H1 (cell line): ENCODE results near the gene TYRO3. TPM values are rescaled to one million over a fixed set of nuclear protein-coding genes. Genes with fewer than 3 reads are reported as not detected.

Source experiments
- CTCF ChIA-PET: fragments of 300-600 bp; sonication (Branson Sonifier 250); formaldehyde crosslinking; loops from one replicate; lab custom pipeline; 2021; ENCODE audit not compliant: partially characterized antibody; lab: Charles Lee
- POLR2A ChIA-PET: fragments of 300-600 bp; sonication (Branson Sonifier 250); formaldehyde crosslinking; loops from one replicate; lab custom pipeline; 2021; ENCODE audit warnings: inconsistent platforms; ENCODE audit not compliant: partially characterized antibody; lab: Charles Lee
- DNase-seq, 2 experiments: peaks; one replicate each; pipeline versions ENCODE4 v3.0.0 to v3.0.0-alpha.2; 2010 to 2022; ENCODE audit warnings: low spot score in 2 of 2, low read depth in 1 of 2, mixed read lengths in 1 of 2
- FAIRE-seq: peaks from 2 replicates; lab custom pipeline; 2011; peaks lifted over from hg19 to GRCh38; lab: Jason Lieb, UNC
- H2AFZ ChIP-seq: 2 replicates; pipeline ENCODE4 v1.8.1; 2012; ENCODE audit warnings: low read length, inconsistent platforms
- H2AK5ac ChIP-seq: 2 replicates; pipeline ENCODE4 v1.6.1; 2013; ENCODE audit warnings: low read depth, low read length
- H2BK120ac ChIP-seq: replicated peaks from 2 replicates; pipeline ENCODE3; 2013; ENCODE audit warnings: low read depth, low read length, inconsistent platforms
- H2BK12ac ChIP-seq: 2 replicates; pipeline ENCODE4 v1.6.1; 2013; ENCODE audit warnings: low read depth, low read length
- H2BK15ac ChIP-seq: 2 replicates; pipeline ENCODE4 v1.6.1; 2013; ENCODE audit warnings: low read length
- H2BK20ac ChIP-seq: 2 replicates; pipeline ENCODE4 v1.6.1; 2013; ENCODE audit warnings: low read length
- H2BK5ac ChIP-seq: 2 replicates; pipeline ENCODE4 v1.6.1; 2013; ENCODE audit warnings: low read depth, low read length
- H3K14ac ChIP-seq: 2 replicates; pipeline ENCODE4 v1.6.1; 2013; ENCODE audit warnings: inconsistent platforms; ENCODE audit not compliant: insufficient read length
- H3K18ac ChIP-seq: 2 replicates; pipeline ENCODE4 v1.6.1; 2013; ENCODE audit warnings: low read length; ENCODE audit errors: extremely low read depth
- H3K23ac ChIP-seq: 2 replicates; pipeline ENCODE4 v1.6.1; 2013; ENCODE audit warnings: inconsistent platforms; ENCODE audit not compliant: insufficient read length
- H3K23me2 ChIP-seq: 2 replicates; pipeline ENCODE4 v1.6.1; 2013; ENCODE audit warnings: low read depth, low read length
- H3K27ac ChIP-seq: 2 replicates; pipeline ENCODE4 v1.6.1; 2011; ENCODE audit warnings: low read depth, low read length, inconsistent platforms
- H3K27me3 ChIP-seq, 4 experiments: replicated peaks in 1 of 4; 1 replicate in 1 of 4; 2 replicates in 3 of 4; pipeline versions ENCODE4 v1.6.1 to v1.8.1; 2011 to 2013; ENCODE audit warnings: low read length in 3 of 4, mild to moderate bottlenecking in 3 of 4, inconsistent platforms in 2 of 4, mixed read lengths in 2 of 4, moderate library complexity in 1 of 4; ENCODE audit not compliant: control insufficient read depth in 3 of 4, insufficient read depth in 3 of 4; ENCODE audit errors: extremely low read depth in 1 of 4
- H3K36me3 ChIP-seq, 4 experiments: 2 replicates each; pipeline versions ENCODE4 v1.6.1 to v1.8.1; 2011 to 2013; ENCODE audit warnings: mild to moderate bottlenecking in 4 of 4, low read length in 3 of 4, moderate library complexity in 2 of 4, control low read depth in 1 of 4, inconsistent platforms in 1 of 4; ENCODE audit not compliant: insufficient read depth in 4 of 4, control insufficient read depth in 2 of 4
- H3K4ac ChIP-seq: replicated peaks from 2 replicates; pipeline ENCODE3; 2013; ENCODE audit warnings: low read length, low read depth, mixed read lengths, inconsistent platforms; ENCODE audit not compliant: insufficient read length
- H3K4me1 ChIP-seq, 4 experiments: replicated peaks in 1 of 4; 1 replicate in 1 of 4; 2 replicates in 3 of 4; pipeline versions ENCODE4 v1.6.1 to v1.8.1; 2011 to 2013; ENCODE audit warnings: low read length in 3 of 4, inconsistent platforms in 2 of 4, mixed read lengths in 1 of 4; ENCODE audit not compliant: insufficient read depth in 4 of 4, control insufficient read depth in 3 of 4
- H3K4me2 ChIP-seq, 2 experiments: 2 replicates each; pipeline versions ENCODE4 v1.6.1 to v1.8.1; 2011 to 2013; ENCODE audit warnings: low read depth in 2 of 2, low read length in 2 of 2, control low read depth in 1 of 2, inconsistent platforms in 1 of 2, mild to moderate bottlenecking in 1 of 2; ENCODE audit not compliant: insufficient read depth in 1 of 2
- H3K4me3 ChIP-seq, 4 experiments: fragments of 200-600, 300-600 bp in 1 of 4; sonication (generic), shearing (Covaris generic), sonication (Bioruptor Twin) in 1 of 4; 2 replicates each; pipeline versions ENCODE4 v1.5.1 to v1.8.1; 2011 to 2016; ENCODE audit warnings: low read length in 4 of 4, low read depth in 3 of 4, control low read depth in 2 of 4, inconsistent platforms in 2 of 4, mild to moderate bottlenecking in 2 of 4, mixed read lengths in 1 of 4, moderate library complexity in 1 of 4; ENCODE audit not compliant: insufficient read depth in 2 of 4; ENCODE audit errors: extremely low read depth in 1 of 4
- H3K56ac ChIP-seq: replicated peaks from 2 replicates; pipeline ENCODE3; 2013; ENCODE audit warnings: low read depth, mild to moderate bottlenecking, mixed read lengths, low read length, inconsistent platforms; ENCODE audit not compliant: insufficient read length
- H3K79me1 ChIP-seq: 2 replicates; pipeline ENCODE4 v1.6.1; 2013; ENCODE audit warnings: low read depth, low read length, control low read depth
- H3K79me2 ChIP-seq, 2 experiments: 2 replicates each; pipeline versions ENCODE4 v1.6.1 to v1.8.1; 2012 to 2013; ENCODE audit warnings: low read length in 2 of 2, mild to moderate bottlenecking in 2 of 2, inconsistent platforms in 1 of 2; ENCODE audit not compliant: insufficient read depth in 2 of 2, control insufficient read depth in 1 of 2
- H3K9ac ChIP-seq, 4 experiments: replicated peaks in 1 of 4; 1 replicate in 1 of 4; 2 replicates in 3 of 4; pipeline versions ENCODE4 v1.6.1 to v1.8.1; 2011 to 2013; ENCODE audit warnings: low read depth in 3 of 4, low read length in 3 of 4, control low read depth in 2 of 4, mild to moderate bottlenecking in 2 of 4, moderate library complexity in 2 of 4, inconsistent platforms in 1 of 4; ENCODE audit errors: extremely low read depth in 1 of 4
- H3K9me3 ChIP-seq, 2 experiments: 2 replicates each; pipeline versions ENCODE4 v1.6.1 to v1.8.1; 2012 to 2013; ENCODE audit warnings: mild to moderate bottlenecking in 2 of 2, moderate library complexity in 2 of 2, control low read depth in 1 of 2, inconsistent platforms in 1 of 2, low read depth in 1 of 2, low read length in 1 of 2, mixed read lengths in 1 of 2; ENCODE audit not compliant: insufficient read depth in 2 of 2
- H4K20me1 ChIP-seq, 2 experiments: replicated peaks in 1 of 2; 2 replicates each; pipeline versions ENCODE3 to v1.8.1; 2011 to 2013; ENCODE audit warnings: inconsistent platforms in 2 of 2, low read length in 2 of 2, mild to moderate bottlenecking in 1 of 2; ENCODE audit not compliant: insufficient read depth in 2 of 2, control insufficient read depth in 1 of 2
- H4K5ac ChIP-seq: 2 replicates; pipeline ENCODE4 v1.6.1; 2013; ENCODE audit warnings: low read length, low read depth, mixed read lengths, inconsistent platforms; ENCODE audit not compliant: insufficient read length
- H4K8ac ChIP-seq: 2 replicates; pipeline ENCODE4 v1.8.0; 2013; ENCODE audit warnings: mild to moderate bottlenecking, moderate library complexity, low read length, inconsistent platforms; ENCODE audit not compliant: insufficient read depth; ENCODE audit errors: extremely low read depth
- H4K91ac ChIP-seq: replicated peaks from 2 replicates; pipeline ENCODE3; 2013; ENCODE audit warnings: low read length, mixed read lengths, inconsistent platforms; ENCODE audit not compliant: insufficient read length
- BCL11A ChIP-seq, 2 experiments: IDR thresholded peaks; one replicate each; pipeline ENCODE4 v1.6.1; 2011; ENCODE audit warnings: low read depth in 2 of 2, low read length in 2 of 2, mild to moderate bottlenecking in 2 of 2
- CBX5 ChIP-seq: fragments of 300-800, 300-1000 bp; sonication (generic); IDR thresholded peaks from 2 replicates; pipeline ENCODE4 v1.7.1; 2016; ENCODE audit warnings: antibody characterized with exemption, low read length, low read depth
- FOSL1 ChIP-seq: IDR thresholded peaks from 2 replicates; pipeline ENCODE4 v1.6.1; 2011; ENCODE audit warnings: mild to moderate bottlenecking, low read depth, low read length, moderate library complexity; ENCODE audit not compliant: insufficient read depth
- GABPA ChIP-seq: IDR thresholded peaks from 2 replicates; pipeline ENCODE4 v1.6.1; 2011; ENCODE audit warnings: mild to moderate bottlenecking, low read length, moderate library complexity, borderline replicate concordance; ENCODE audit not compliant: insufficient read depth
- NANOG ChIP-seq: IDR thresholded peaks from 2 replicates; pipeline ENCODE4 v1.6.1; 2011; ENCODE audit warnings: low read length, low read depth, mild to moderate bottlenecking, inconsistent platforms; ENCODE audit not compliant: insufficient read depth, poor library complexity, severe bottlenecking
- RXRA ChIP-seq: IDR thresholded peaks from 2 replicates; pipeline ENCODE4 v1.6.1; 2011; ENCODE audit warnings: low read depth, mild to moderate bottlenecking, low read length, moderate library complexity; ENCODE audit not compliant: insufficient read depth
- SIRT6 ChIP-seq: IDR thresholded peaks from one replicate; pipeline ENCODE4 v1.7.1; 2012; ENCODE audit warnings: low read length, inconsistent platforms
- SRF ChIP-seq: IDR thresholded peaks from 2 replicates; pipeline ENCODE4 v1.6.1; 2011; ENCODE audit warnings: mild to moderate bottlenecking, low read depth, low read length, moderate library complexity
- SUZ12 ChIP-seq: fragments of 200-600 bp; sonication (generic); IDR thresholded peaks from 2 replicates; pipeline ENCODE4 v1.6.1; 2012; ENCODE audit warnings: mild to moderate bottlenecking, inconsistent platforms, low read length, moderate library complexity, mixed read lengths
- WGBS, 2 experiments: shearing (Covaris generic) in 1 of 2; methylation state at CpG; one replicate each; pipeline versions ENCODE4 v1.1.6 to v1.1.7; 2013 to 2015; ENCODE audit warnings: low lambda C conversion rate in 2 of 2, mixed read lengths in 2 of 2, inconsistent platforms in 1 of 2, low coverage in 1 of 2, missing lambda C conversion rate in 1 of 2; ENCODE audit not compliant: insufficient replicate concordance in 2 of 2, insufficient coverage in 1 of 2, insufficient read length in 1 of 2; ENCODE audit errors: extremely low coverage in 1 of 2, missing lambda C conversion rate in 1 of 2; 5-methylcytosine and 5-hydroxymethylcytosine counted together
- polyA plus RNA-seq, 7 experiments: library from polyadenylated mRNA; depleted of rRNA in 3 of 7; stranded (reverse) in 5 of 7; unstranded in 2 of 7; fragments of >200 nt in 5 of 7; fragments of 200-250 nt in 2 of 7; gene quantifications; 1 replicate in 5 of 7; 2 replicates in 1 of 7; 4 replicates in 1 of 7; pipeline versions ENCODE4 v1.2.1 to v1.2.3, GENCODE V29; 2011 to 2013; ENCODE audit warnings: missing spikeins in 2 of 7, mixed read lengths in 2 of 7
- total RNA-seq: library from RNA; stranded (reverse); fragmentation: NEBNext Ultra II Directional; extraction: Animal tissue kit (Norgen Biotek cat#: 25700); gene quantifications from 2 replicates; pipeline ENCODE4 v1.2.1, GENCODE V29; 2021
- TF ChIP-seq, protein P1 (sequence below): IDR thresholded peaks from 2 replicates; pipeline ENCODE4 v1.6.1; 2012; ENCODE audit warnings: inconsistent platforms

The TYRO3 gene
- total and polyA plus RNA-seq, 2 of the 8 experiments (the other 6 are each of a cell fraction or from before 2014, with no cell fraction given) = 82.7 to 98.8 TPM

DNA sequence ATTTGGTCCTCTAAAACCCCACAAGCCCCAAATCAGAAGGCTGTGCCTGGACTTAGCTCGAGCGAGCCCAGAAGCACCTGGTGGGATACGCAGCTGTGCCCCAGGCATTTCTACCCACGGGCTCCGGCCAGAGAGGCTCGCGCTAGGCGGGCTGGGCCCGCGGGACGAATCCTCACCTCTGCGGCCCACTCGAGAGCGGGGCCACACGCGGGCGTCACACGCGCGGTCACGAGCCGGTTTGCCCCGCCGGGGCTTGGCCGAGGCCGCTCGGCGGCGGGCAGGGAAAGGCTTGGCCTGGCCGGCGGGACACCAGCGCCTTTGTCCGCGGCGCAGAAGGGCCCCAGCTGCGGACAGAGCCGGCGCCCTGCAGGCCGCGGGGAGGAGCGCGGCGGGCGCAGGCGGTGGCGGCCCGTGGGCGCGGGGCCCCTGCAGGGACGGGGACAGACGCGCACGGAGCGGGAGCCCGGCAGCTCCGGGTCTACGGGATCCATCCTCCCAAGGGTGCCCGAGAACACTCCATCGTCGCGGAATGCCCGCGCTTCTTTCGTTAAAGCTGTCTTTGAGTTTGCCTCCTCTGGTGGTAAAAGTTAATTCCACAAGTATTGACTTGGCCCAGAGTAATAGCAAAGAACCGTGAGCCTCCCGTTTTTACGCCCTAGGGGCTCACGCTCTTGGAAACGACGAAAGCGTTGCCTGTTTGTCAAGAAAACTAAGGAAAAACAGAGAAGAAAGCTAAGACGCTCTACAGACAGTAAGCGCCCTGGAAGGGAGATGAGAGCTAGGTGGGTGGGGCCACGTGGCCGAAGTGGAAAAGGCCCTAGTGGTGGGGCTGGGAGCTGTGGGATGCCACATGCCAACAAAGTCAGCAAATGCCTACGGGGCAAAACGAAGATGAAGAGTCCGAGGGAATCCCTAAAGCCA is 26.4 kb downstream of the TYRO3 start:
- peak overlapping the region; percentile 11 to 62 (median 35) for H3K4me3 ChIP-seq
- H3K4me2 ChIP-seq = peak overlapping the region; percentile 69 to 78
- H2AFZ ChIP-seq = peak overlapping the region; percentile 25; the same call in 1 of the 2 replicates
- H3K4me1 ChIP-seq = peaks cover 0 to 7% (median 3%) of the 10 kb centered on the region in 4 experiments; a peak in 4 of 7 replicates
- no peak overlapping the region for H3K4ac ChIP-seq
- no peak overlapping the region for H2BK5ac ChIP-seq
- no peaks in the 10 kb centered on the region for H3K79me1 ChIP-seq
- no peaks in the 10 kb centered on the region; the same call in 1 of the 2 replicates for H3K23me2 ChIP-seq
- no peak overlapping the region for H2BK20ac ChIP-seq
- H3K27ac ChIP-seq = 0 out of 2 replicates have a peak overlapping the region, but pooled peaks have one; percentile 6
- H3K18ac ChIP-seq = peak overlapping the region; percentile 87
- no peak overlapping the region for H3K23ac ChIP-seq
- no peaks in the 10 kb centered on the region for H4K20me1 ChIP-seq
- CTCF ChIA-PET = interaction anchor here (0.8 to 2.2 kb wide), 10 partner anchors 11 to 333 kb away, joined by 3 to 9 read pairs (median 3); partner anchors contain the start of gene MAPKBP1
- H3K9me3 ChIP-seq = no peaks in the 10 kb centered on the region
- no peak overlapping the region for H2AK5ac ChIP-seq
- H3K9ac ChIP-seq = peak overlapping the region in 3 of 4 experiments; percentile 72 to 83 (median 75); a peak in 5 of 7 replicates
- H2BK120ac ChIP-seq = no peak overlapping the region
- 8% methylated on average over 61 of the region's 78 CpGs; no CpG with 5 or more reads in 1 of the 2 experiments for WGBS, 2 experiments
- H3K56ac ChIP-seq = no peak overlapping the region
- H3K79me2 ChIP-seq = no peaks in the 10 kb centered on the region
- H3K36me3 ChIP-seq = no peaks in the 10 kb centered on the region
- no peak overlapping the region for H3K14ac ChIP-seq
- POLR2A ChIA-PET = interaction anchor here (0.6 to 29.7 kb wide), 13 partner anchors 8 to 296 kb away, joined by 3 to 643 read pairs (median 5); partner anchors contain the start of genes MGA, RPAP1 and TYRO3
- peak overlapping the region; percentile 3 for H4K91ac ChIP-seq
- FAIRE-seq (peak; percentile 28), DNase-seq (peak in 1 of 2 experiments; percentile 83)
- H4K5ac ChIP-seq = no peak overlapping the region
- H3K27me3 ChIP-seq = no peaks in the 10 kb centered on the region
- peak overlapping the region; percentile 84 for H4K8ac ChIP-seq
- no peak overlapping the region for H2BK15ac ChIP-seq
- H2BK12ac ChIP-seq = no peak overlapping the region; the same call in 1 of the 2 replicates
- no peak for TF ChIP-seq CBX5
- TF ChIP-seq, protein P1, sequence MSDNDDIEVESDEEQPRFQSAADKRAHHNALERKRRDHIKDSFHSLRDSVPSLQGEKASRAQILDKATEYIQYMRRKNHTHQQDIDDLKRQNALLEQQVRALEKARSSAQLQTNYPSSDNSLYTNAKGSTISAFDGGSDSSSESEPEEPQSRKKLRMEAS = peak; percentile 90
- TF ChIP-seq SRF = no peak
- no peak for TF ChIP-seq NANOG
- 0 out of 2 replicates have a peak, but pooled peaks have one; percentile 15 for TF ChIP-seq GABPA
- no peak for TF ChIP-seq FOSL1
- peak; percentile 56; the same call in 1 of the 2 replicates for TF ChIP-seq SUZ12
- TF ChIP-seq RXRA = no peak
- TF ChIP-seq BCL11A (IDR thresholded peaks at IDR 0.05; ENCODE audit: low read depth in 2 of 2, low read length in 2 of 2) = no peak
- TF ChIP-seq SIRT6 = no peak
